NT2/D1 (cell line): Measurements from ENCODE around the gene BAG1.

Experiments used
- SUZ12 ChIP-seq: IDR thresholded peaks from 2 replicates; pipeline ENCODE4 v1.6.1; 2011; ENCODE audit not compliant: insufficient read length, insufficient read depth; ENCODE audit errors: extremely low read depth
- YY1 ChIP-seq: IDR thresholded peaks from 2 replicates; pipeline ENCODE4 v1.6.1; 2011; ENCODE audit not compliant: insufficient read length, insufficient read depth
- ZNF274 ChIP-seq: IDR thresholded peaks from 2 replicates; pipeline ENCODE4 v1.6.1; 2011; ENCODE audit warnings: mild to moderate bottlenecking, low read depth, low read length

GRCh38 chr9:33294670-33295432, 30.3 kb upstream of the BAG1 start:
- TF ChIP-seq ZNF274 (no peak), YY1 (no peak), SUZ12 (no peak)
